SK-N-SH treated with all-trans-retinoic acid at 6 μM for 48 hours (cell line): Measurements from ENCODE around the gene FNIP2.

ENCODE experiments used
- ARNTL ChIP-seq: fragments of 450-650 bp; formaldehyde crosslinking; IDR thresholded peaks from 2 replicates; pipeline ENCODE4 v1.5.0; 2020; ENCODE audit warnings: low read depth, mild to moderate bottlenecking, moderate library complexity, borderline replicate concordance
- BACH2 ChIP-seq: fragments of 250-450 bp; sonication (Bioruptor Pico); IDR thresholded peaks from 2 replicates; pipeline ENCODE4 v1.9.0; 2021; ENCODE audit warnings: mild to moderate bottlenecking, borderline replicate concordance
- ESRRG ChIP-seq: fragments of 250-450 bp; sonication (Bioruptor Pico); IDR thresholded peaks from 2 replicates; pipeline ENCODE4 v1.6.1; 2021; ENCODE audit warnings: mild to moderate bottlenecking
- GLIS3 ChIP-seq: fragments of 250-450 bp; sonication (Bioruptor Pico); IDR thresholded peaks from 2 replicates; pipeline ENCODE4 v1.5.0; 2020; ENCODE audit warnings: mild to moderate bottlenecking, moderate library complexity
- ISL1 ChIP-seq: fragments of 250-450 bp; sonication (Bioruptor Pico); IDR thresholded peaks from 2 replicates; pipeline ENCODE4 v2.1.2; 2022; ENCODE audit warnings: mild to moderate bottlenecking, moderate library complexity
- OSR1 ChIP-seq: fragments of 250-450 bp; sonication (Bioruptor Pico); IDR thresholded peaks from 2 replicates; pipeline ENCODE4 v1.8.0; 2022; ENCODE audit warnings: moderate library complexity, mild to moderate bottlenecking, inconsistent platforms
- RARB ChIP-seq: fragments of 250-450 bp; sonication (Bioruptor Pico); IDR thresholded peaks from 2 replicates; pipeline ENCODE4 v1.8.0; 2021; ENCODE audit warnings: mild to moderate bottlenecking, moderate library complexity
- TCF4 ChIP-seq: fragments of 250-450 bp; sonication (Bioruptor Pico); IDR thresholded peaks from 2 replicates; pipeline ENCODE4 v1.8.0; 2021; ENCODE audit warnings: mild to moderate bottlenecking, moderate library complexity, borderline replicate concordance
- ZC3H10 ChIP-seq: fragments of 250-450 bp; sonication (Bioruptor Pico); IDR thresholded peaks from 2 replicates; pipeline ENCODE4 v1.5.1; 2021; ENCODE audit warnings: mild to moderate bottlenecking, moderate library complexity
- ZFP30 ChIP-seq: fragments of 450-650 bp; formaldehyde crosslinking; IDR thresholded peaks from 2 replicates; pipeline ENCODE4 v1.5.0; 2022; ENCODE audit warnings: mild to moderate bottlenecking, moderate library complexity
- ZNF565 ChIP-seq: fragments of 450-650 bp; formaldehyde crosslinking; conservative IDR thresholded peaks from 2 replicates; pipeline ENCODE4 v1.5.0; 2020; ENCODE audit warnings: low read depth, mild to moderate bottlenecking, moderate library complexity
- ZNF70 ChIP-seq: fragments of 450-650 bp; formaldehyde crosslinking; IDR thresholded peaks from 2 replicates; pipeline ENCODE4 v1.5.0; 2020; ENCODE audit warnings: mild to moderate bottlenecking, moderate library complexity
- ZNF8 ChIP-seq: fragments of 450-650 bp; formaldehyde crosslinking; IDR thresholded peaks from 2 replicates; pipeline ENCODE4 v1.5.0; 2020; ENCODE audit warnings: mild to moderate bottlenecking, moderate library complexity
- TF ChIP-seq, protein P1 (sequence below): fragments of 250-450 bp; sonication (Bioruptor Pico); IDR thresholded peaks from 2 replicates; pipeline ENCODE4 v1.8.0; 2020; ENCODE audit warnings: mild to moderate bottlenecking, moderate library complexity, borderline replicate concordance

DNA sequence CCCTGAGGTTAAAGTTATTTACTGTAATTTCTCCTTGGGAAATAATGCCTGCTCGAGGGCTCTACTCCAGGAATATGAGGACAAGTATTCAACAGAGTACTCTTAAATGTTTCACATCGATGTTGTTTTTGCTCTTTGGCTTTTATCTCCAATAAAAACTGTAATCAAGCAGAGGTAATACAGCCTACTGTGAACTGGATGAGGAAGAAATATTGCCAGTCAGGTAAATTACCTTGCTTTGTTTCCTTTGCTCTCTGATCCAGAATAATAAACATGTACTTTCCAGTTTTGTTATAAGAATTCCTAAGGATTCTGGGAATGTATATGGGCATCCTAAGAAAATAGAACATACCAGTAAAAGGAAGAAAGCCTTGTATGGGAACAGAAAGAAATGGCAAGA, 60.4 kb downstream of the FNIP2 start:
- no peak for TF ChIP-seq TCF4 (CRISPR knock-in tag)
- no peak for TF ChIP-seq ZFP30 (CRISPR knock-in tag)
- TF ChIP-seq ARNTL (CRISPR knock-in tag) = no peak
- TF ChIP-seq, protein P1, sequence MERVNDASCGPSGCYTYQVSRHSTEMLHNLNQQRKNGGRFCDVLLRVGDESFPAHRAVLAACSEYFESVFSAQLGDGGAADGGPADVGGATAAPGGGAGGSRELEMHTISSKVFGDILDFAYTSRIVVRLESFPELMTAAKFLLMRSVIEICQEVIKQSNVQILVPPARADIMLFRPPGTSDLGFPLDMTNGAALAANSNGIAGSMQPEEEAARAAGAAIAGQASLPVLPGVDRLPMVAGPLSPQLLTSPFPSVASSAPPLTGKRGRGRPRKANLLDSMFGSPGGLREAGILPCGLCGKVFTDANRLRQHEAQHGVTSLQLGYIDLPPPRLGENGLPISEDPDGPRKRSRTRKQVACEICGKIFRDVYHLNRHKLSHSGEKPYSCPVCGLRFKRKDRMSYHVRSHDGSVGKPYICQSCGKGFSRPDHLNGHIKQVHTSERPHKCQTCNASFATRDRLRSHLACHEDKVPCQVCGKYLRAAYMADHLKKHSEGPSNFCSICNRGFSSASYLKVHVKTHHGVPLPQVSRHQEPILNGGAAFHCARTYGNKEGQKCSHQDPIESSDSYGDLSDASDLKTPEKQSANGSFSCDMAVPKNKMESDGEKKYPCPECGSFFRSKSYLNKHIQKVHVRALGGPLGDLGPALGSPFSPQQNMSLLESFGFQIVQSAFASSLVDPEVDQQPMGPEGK = no peak
- TF ChIP-seq BACH2 (CRISPR knock-in tag) = no peak
- no peak for TF ChIP-seq OSR1 (CRISPR knock-in tag)
- TF ChIP-seq ZNF70 (CRISPR knock-in tag) = no peak
- TF ChIP-seq RARB (CRISPR knock-in tag) = no peak
- TF ChIP-seq ZNF8 = no peak
- TF ChIP-seq ISL1 (CRISPR knock-in tag) = no peak
- TF ChIP-seq GLIS3 = no peak
- TF ChIP-seq ESRRG = no peak
- TF ChIP-seq ZNF565 (CRISPR knock-in tag) = no peak
- no peak for TF ChIP-seq ZC3H10 (CRISPR knock-in tag)
